Mononuclear cell (primary cell): ENCODE results near the gene IFIT3. TPM values are rescaled to one million over a fixed set of nuclear protein-coding genes. Genes with fewer than 3 reads are reported as not detected.

ENCODE experiments used
- H3K27me3 ChIP-seq: 2 replicates; pipeline ENCODE4 v1.6.0; 2011; ENCODE audit warnings: low read length, control low read depth; ENCODE audit not compliant: insufficient read depth
- H3K4me1 ChIP-seq: 2 replicates; pipeline ENCODE4 v1.5.1; 2011; ENCODE audit warnings: mild to moderate bottlenecking, low read length, control low read depth; ENCODE audit not compliant: insufficient read depth
- H3K4me3 ChIP-seq: 2 replicates; pipeline ENCODE4 v1.5.1; 2011; ENCODE audit warnings: mild to moderate bottlenecking, low read length, moderate library complexity
- H3K9me3 ChIP-seq: 2 replicates; pipeline ENCODE4 v1.5.1; 2011; ENCODE audit warnings: low read depth, mild to moderate bottlenecking, control low read depth, low read length
- total RNA-seq: library from RNA; depleted of rRNA; stranded (reverse); fragments of >200 nt; gene quantifications from one replicate; pipeline ENCODE4 v1.2.3, GENCODE V29; 2012

IFIT3 gene
- total RNA-seq, 1 donor = 30.7 TPM

GRCh38 chr10:89351780-89352597 lies 24.2 kb downstream of the IFIT3 start:
- Histone ChIP-seq H3K9me3 (no peaks in the 10 kb centered on the region), H3K4me1 (peaks cover 33% of the 10 kb centered on the region), H3K27me3 (no peaks in the 10 kb centered on the region), H3K4me3 (no peak overlapping the region)

DNA sequence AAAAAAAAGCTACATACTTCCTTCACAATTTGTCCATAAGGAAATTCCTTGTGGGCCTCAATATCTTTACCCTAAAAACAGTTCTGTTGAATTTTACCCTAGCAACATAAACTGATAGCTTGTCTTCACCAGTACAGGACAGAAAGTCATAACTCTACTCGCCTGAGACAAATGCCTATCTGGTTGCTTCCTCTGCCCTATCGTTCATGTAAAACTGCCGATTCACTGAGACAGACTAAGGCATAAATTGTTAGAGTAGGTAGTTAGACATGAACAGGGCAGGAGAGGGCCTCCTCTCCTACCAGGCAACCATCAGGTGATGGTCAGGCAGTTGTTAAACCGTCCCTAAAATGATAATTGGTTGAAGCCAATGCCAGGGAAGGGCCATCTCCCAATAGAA lies 25.0 kb downstream of the IFIT3 start:
- no peak overlapping the region for H3K4me3 ChIP-seq
- no peaks in the 10 kb centered on the region for H3K27me3 ChIP-seq
- H3K4me1 ChIP-seq = peaks cover 25% of the 10 kb centered on the region
- no peaks in the 10 kb centered on the region for H3K9me3 ChIP-seq

DNA sequence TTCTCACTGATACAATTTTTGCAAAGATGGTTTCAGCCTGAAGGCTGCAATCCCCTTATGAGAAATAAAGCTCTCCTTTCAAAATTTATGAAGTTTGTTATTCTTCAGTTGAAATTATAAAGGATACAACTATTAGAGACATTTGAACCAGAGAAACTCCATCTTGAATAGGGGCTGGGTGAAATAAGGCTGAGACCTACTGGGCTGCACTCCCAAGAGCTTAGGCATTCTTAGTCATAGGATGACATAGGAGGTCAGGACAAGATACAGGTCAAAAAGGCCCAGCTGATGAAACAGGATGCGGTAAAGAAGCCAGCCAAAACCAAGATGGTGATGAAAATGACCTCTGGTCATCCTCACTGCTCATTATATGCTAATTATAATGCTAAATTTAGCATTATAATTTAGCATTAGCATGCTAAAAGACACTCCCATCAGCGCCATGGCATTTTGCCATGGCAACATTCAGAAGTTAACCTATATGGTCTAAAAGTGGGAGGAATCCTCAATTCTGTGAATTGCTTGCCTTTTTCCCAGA lies 27.7 kb downstream of the IFIT3 start:
- Histone ChIP-seq H3K9me3 (no peaks in the 10 kb centered on the region), H3K27me3 (no peaks in the 10 kb centered on the region)

DNA sequence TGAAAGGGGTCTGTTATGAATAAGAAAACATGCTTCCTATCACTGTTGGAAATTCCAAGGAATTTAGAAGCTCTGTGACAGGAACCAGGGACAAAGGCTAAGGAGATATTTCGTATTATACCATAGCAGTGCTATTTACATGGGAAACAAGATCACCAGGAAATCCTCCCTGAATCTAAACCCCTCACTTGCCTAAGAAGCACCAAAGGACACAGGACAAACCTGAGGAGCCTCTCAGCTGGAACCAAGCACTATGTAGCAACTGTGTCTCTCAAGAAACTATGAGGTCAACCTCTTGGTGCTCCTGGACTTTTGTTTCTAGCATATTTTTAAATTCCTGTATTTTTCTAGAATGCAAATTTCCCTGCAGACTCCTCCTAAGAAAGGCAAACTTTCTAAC lies 29.3 kb downstream of the IFIT3 start:
- Histone ChIP-seq H3K4me3 (no peak overlapping the region), H3K27me3 (no peaks in the 10 kb centered on the region), H3K4me1 (no peaks in the 10 kb centered on the region), H3K9me3 (no peaks in the 10 kb centered on the region)

More for the DNA sequence above, 27.7 kb downstream of the IFIT3 start:
- Histone ChIP-seq H3K4me3 (no peak overlapping the region), H3K4me1 (peaks cover 10% of the 10 kb centered on the region)

DNA sequence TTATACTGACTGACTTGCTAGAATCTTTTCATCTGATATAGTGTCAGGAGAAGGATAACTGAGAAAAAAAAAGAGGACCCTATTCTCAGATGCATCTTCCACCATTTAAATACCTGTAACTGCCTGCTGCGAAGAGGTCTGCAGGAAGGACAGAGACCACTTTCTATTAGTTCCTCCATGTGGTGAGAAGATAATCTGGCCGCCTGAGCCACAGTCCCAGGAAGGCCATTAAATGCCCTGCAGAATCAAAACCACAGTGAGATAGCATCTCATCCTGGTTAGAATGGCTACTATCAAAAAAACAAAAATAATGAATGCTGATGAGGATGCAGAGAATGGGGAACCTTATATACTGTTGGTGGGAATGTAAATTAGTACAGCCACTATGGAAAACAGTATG lies 30.2 kb downstream of the IFIT3 start:
- Histone ChIP-seq H3K4me3 (no peak overlapping the region), H3K9me3 (no peaks in the 10 kb centered on the region), H3K4me1 (no peaks in the 10 kb centered on the region), H3K27me3 (no peaks in the 10 kb centered on the region)

GRCh38 chr10:89360157-89360556 lies 32.4 kb downstream of the IFIT3 start:
- Histone ChIP-seq H3K4me1 (peaks cover 9% of the 10 kb centered on the region), H3K4me3 (no peak overlapping the region), H3K9me3 (no peaks in the 10 kb centered on the region), H3K27me3 (no peaks in the 10 kb centered on the region)

DNA sequence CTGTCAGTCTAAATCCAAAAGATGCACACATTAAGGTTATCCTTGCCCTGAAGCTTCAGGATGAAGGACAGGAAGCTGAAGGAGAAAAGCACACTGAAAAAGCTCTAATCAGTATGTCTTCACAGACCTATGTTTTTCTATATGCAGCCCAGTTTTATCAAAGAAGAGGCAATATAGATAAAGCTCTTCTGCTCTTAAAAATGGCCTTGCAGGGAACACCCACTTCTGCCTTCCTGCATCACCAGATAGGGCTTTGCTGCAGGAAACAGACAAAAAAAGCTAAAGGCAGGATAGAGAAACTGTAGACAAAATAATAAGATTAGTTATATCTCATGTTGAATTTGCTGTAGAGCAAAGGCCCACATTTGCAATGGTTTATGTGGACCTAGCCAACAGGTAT lies 35.1 kb downstream of the IFIT3 start:
- no peaks in the 10 kb centered on the region for H3K9me3 ChIP-seq
- no peak overlapping the region for H3K4me3 ChIP-seq

GRCh38 chr10:89363729-89364442 lies 36.1 kb downstream of the IFIT3 start:
- no peak overlapping the region for H3K4me3 ChIP-seq
- no peaks in the 10 kb centered on the region for H3K9me3 ChIP-seq
- no peaks in the 10 kb centered on the region for H3K27me3 ChIP-seq
- H3K4me1 ChIP-seq = peaks cover 15% of the 10 kb centered on the region

More for the DNA sequence above, 35.1 kb downstream of the IFIT3 start:
- Histone ChIP-seq H3K27me3 (no peaks in the 10 kb centered on the region), H3K4me1 (peaks cover 14% of the 10 kb centered on the region)

DNA sequence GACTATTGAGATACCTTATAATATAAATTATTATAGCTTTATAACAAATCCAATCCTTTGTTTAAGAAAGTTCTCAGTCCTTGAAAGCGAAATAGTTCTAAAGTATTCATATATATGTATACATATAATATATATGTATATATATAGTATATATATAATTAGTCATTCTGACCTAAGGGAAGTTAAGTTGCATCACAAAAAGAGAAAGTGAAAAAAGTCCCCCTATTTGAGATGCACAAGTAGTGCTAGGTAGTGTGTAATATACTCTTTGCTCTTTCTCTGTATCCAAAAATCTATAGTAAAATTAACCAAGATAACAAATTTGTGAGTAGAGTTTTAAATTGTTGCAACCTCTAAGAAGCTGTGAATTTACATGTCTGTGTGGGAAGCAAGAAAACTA lies 36.7 kb downstream of the IFIT3 start:
- Histone ChIP-seq H3K9me3 (no peaks in the 10 kb centered on the region), H3K4me1 (peaks cover 15% of the 10 kb centered on the region), H3K27me3 (no peaks in the 10 kb centered on the region), H3K4me3 (no peak overlapping the region)

DNA sequence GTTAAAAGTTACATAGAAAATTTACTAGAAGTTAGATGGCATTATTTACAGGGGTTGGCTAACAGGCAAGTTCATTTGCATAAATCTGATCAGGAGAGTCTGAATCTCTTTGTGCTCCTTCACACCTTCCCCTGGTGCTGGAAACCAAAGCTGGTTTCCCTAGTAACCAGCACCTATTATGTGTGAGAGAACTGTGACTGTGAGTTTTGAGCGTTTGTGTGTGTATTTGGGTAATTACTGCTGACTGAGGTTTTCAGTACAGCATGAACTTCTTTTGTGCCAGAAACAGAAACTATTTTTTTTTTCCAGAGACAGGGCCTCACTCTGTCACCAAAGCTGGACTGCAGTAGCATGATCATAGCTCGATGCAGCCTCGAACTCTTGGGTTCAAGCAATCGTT lies 39.7 kb downstream of the IFIT3 start:
- H3K4me3 ChIP-seq = no peak overlapping the region
- H3K4me1 ChIP-seq = peaks cover 15% of the 10 kb centered on the region
- H3K9me3 ChIP-seq = no peaks in the 10 kb centered on the region
- H3K27me3 ChIP-seq = no peaks in the 10 kb centered on the region

DNA sequence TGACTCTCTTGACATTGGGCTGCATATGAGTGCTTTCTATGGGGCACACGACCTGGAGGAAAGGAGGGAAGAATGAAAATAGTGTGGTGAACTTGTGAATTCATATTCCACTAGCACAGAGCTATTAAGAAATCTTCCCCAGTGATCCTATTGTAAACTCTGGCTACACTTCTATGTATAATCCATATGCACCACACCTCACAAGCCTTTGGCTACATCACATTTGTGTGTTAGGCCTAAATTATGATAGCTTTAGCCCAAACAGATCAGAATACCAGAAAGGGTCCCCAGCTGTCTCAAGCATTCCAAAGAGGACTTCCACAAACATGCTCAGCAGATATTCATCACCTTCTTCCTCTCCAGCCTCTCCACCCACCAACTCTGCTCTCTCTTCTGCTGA lies 40.3 kb downstream of the IFIT3 start:
- H3K4me1 ChIP-seq = peaks cover 15% of the 10 kb centered on the region
- H3K4me3 ChIP-seq = no peak overlapping the region
- H3K9me3 ChIP-seq = no peaks in the 10 kb centered on the region
- H3K27me3 ChIP-seq = no peaks in the 10 kb centered on the region

GRCh38 chr10:89369156-89370105 lies 41.6 kb downstream of the IFIT3 start:
- Histone ChIP-seq H3K9me3 (no peaks in the 10 kb centered on the region), H3K27me3 (no peaks in the 10 kb centered on the region), H3K4me3 (no peak overlapping the region), H3K4me1 (peaks cover 16% of the 10 kb centered on the region)

- H3K4me3 ChIP-seq = no peak overlapping the region
- H3K4me1 ChIP-seq = peaks cover 15% of the 10 kb centered on the region
- no peaks in the 10 kb centered on the region for H3K27me3 ChIP-seq
- no peaks in the 10 kb centered on the region for H3K9me3 ChIP-seq
These were observed 43.3 kb downstream of the IFIT3 start for GRCh38 chr10:89371079-89371478.

- Histone ChIP-seq H3K27me3 (no peaks in the 10 kb centered on the region), H3K9me3 (no peaks in the 10 kb centered on the region), H3K4me3 (no peak overlapping the region), H3K4me1 (peaks cover 15% of the 10 kb centered on the region)
These were observed 44.2 kb downstream of the IFIT3 start for GRCh38 chr10:89371987-89372386.
